ENCODE measurements around the gene ABCB11. TPM values are rescaled to one million over a fixed set of nuclear protein-coding genes. Genes with fewer than 3 reads are reported as not detected.
"Not testable (repeated sequence)": the region's sequence is repeated elsewhere in the genome, so short reads cannot be mapped to it uniquely, and the experiment has no call there.

The ABCB11 gene
- total RNA-seq, 1 experiment from 2014 or later = not detected

DNA sequence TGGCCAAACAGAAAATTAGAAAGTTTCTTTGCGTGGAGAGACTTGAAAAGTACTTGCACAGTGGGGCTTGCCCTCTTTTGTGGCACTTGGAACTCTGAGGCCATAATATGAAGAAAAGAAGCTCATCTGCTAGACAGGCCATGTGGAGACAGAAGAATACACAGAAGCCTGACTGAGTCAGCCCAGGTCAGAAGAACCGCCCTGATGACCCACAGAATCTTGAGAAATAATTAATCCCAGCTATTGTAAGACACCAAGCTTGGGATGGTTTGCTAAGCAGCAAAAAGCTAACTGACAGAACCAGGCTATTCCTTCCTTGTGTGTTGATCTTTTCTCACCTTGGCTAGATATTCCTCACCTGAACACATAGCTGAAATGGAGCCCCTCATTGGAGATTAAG is 96.3 kb downstream of the ABCB11 start:
- H3K9me3 ChIP-seq (ENCODE audit: low read depth, low read length, poor library complexity, severe bottlenecking) = no peaks in the 10 kb centered on the region
- TF ChIP-seq EZH2 (IDR thresholded peaks at IDR 0.05; ENCODE audit: borderline replicate concordance, low read depth, low read length, poor library complexity, severe bottlenecking) = no peak
- TF ChIP-seq, protein P1, sequence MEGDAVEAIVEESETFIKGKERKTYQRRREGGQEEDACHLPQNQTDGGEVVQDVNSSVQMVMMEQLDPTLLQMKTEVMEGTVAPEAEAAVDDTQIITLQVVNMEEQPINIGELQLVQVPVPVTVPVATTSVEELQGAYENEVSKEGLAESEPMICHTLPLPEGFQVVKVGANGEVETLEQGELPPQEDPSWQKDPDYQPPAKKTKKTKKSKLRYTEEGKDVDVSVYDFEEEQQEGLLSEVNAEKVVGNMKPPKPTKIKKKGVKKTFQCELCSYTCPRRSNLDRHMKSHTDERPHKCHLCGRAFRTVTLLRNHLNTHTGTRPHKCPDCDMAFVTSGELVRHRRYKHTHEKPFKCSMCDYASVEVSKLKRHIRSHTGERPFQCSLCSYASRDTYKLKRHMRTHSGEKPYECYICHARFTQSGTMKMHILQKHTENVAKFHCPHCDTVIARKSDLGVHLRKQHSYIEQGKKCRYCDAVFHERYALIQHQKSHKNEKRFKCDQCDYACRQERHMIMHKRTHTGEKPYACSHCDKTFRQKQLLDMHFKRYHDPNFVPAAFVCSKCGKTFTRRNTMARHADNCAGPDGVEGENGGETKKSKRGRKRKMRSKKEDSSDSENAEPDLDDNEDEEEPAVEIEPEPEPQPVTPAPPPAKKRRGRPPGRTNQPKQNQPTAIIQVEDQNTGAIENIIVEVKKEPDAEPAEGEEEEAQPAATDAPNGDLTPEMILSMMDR (conservative IDR thresholded peaks at IDR 0.05; ENCODE audit: low read depth, low read length) = no peak
- no peak overlapping the region for H3K4me3 ChIP-seq (ENCODE audit: low read depth, low read length, poor library complexity, severe bottlenecking)
- no peaks in the 10 kb centered on the region for H3K27me3 ChIP-seq (replicated peaks; ENCODE audit: insufficient read depth, low read depth, low read length, poor library complexity)
- ChIA-PET CTCF (no interaction called here), POLR2A (ENCODE audit: low non-redundant PET) (no interaction called here)
- no TSS peak for BruUV-seq (replicated peaks)
- intact Hi-C loops (cut with micrococcal nuclease; ENCODE audit: unreplicated experiment) = no loop called here
- DNase-seq (ENCODE audit: low spot score) = no peak
- no peaks in the 10 kb centered on the region for H3K4me1 ChIP-seq (ENCODE audit: insufficient read depth, low read length, poor library complexity, severe bottlenecking)
- H3K36me3 ChIP-seq (ENCODE audit: insufficient read depth, low read length, poor library complexity, severe bottlenecking) = no peaks in the 10 kb centered on the region
- H3K27ac ChIP-seq (ENCODE audit: low read depth, low read length, poor library complexity, severe bottlenecking) = no peak overlapping the region

DNA sequence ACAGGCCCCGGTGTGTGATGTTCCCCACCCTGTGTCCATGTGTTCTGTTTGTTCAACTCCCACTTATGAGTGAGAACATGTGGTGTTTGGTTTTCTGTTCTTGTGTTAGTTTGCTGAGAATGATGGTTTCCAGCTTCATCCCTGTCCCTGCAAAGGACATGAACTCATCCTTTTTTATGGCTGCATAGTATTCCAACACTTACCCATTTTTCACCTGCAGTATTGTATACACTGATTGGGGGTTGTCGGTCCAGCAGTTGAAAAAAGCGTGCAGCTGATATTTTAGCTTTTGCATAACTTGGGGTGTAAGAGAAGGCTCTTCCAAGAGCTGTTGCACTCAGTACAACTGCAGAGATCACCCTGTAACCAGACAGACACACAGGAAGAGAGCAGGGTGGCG is 99.0 kb downstream of the ABCB11 start:
- H3K36me3 ChIP-seq (ENCODE audit: insufficient read depth, low read length, poor library complexity, severe bottlenecking); DNase-seq (ENCODE audit: low spot score); H3K27me3 ChIP-seq (replicated peaks; ENCODE audit: insufficient read depth, low read depth, low read length, poor library complexity); intact Hi-C loops (cut with micrococcal nuclease; ENCODE audit: unreplicated experiment); H3K27ac ChIP-seq (ENCODE audit: low read depth, low read length, poor library complexity, severe bottlenecking); BruUV-seq (replicated peaks); H3K4me1 ChIP-seq (ENCODE audit: insufficient read depth, low read length, poor library complexity, severe bottlenecking); CTCF ChIA-PET; H3K9me3 ChIP-seq (ENCODE audit: low read depth, low read length, poor library complexity, severe bottlenecking); POLR2A ChIA-PET (ENCODE audit: low non-redundant PET); H3K4me3 ChIP-seq (ENCODE audit: low read depth, low read length, poor library complexity, severe bottlenecking): not testable (repeated sequence)

DNA sequence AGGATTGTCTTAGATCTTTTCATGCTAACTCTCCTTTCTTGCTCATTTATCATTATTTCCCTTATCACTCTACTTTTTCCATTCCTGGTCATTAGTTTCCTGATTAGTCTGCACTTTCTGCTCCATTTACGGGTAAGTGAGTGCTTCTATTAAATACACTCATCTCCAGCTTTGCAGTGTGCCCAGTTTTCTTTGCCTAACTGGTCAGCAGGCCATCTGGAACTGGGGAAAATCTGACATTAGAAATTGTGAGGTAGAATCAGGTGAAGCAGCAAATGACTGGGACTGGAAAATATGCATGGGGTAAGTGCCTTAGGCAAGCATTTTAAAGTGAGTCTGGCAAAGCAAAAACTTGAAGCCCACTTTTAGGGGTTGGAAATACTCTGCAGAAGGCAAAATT is 100.9 kb downstream of the ABCB11 start:
- DNase-seq (ENCODE audit: low spot score) = no peak
- BruUV-seq (replicated peaks) = no TSS peak
- POLR2A ChIA-PET (ENCODE audit: low non-redundant PET) = no interaction called here
- H3K4me1 ChIP-seq (ENCODE audit: insufficient read depth, low read length, poor library complexity, severe bottlenecking) = no peaks in the 10 kb centered on the region
- no peaks in the 10 kb centered on the region for H3K27me3 ChIP-seq (replicated peaks; ENCODE audit: insufficient read depth, low read depth, low read length, poor library complexity)
- no peaks in the 10 kb centered on the region for H3K9me3 ChIP-seq (ENCODE audit: low read depth, low read length, poor library complexity, severe bottlenecking)
- H3K27ac ChIP-seq (ENCODE audit: low read depth, low read length, poor library complexity, severe bottlenecking) = no peak overlapping the region
- TF ChIP-seq, protein P1 (conservative IDR thresholded peaks at IDR 0.05; ENCODE audit: low read depth, low read length) = no peak
- CTCF ChIA-PET = no interaction called here
- intact Hi-C loops (cut with micrococcal nuclease; ENCODE audit: unreplicated experiment) = no loop called here
- no peak overlapping the region for H3K4me3 ChIP-seq (ENCODE audit: low read depth, low read length, poor library complexity, severe bottlenecking)
- H3K36me3 ChIP-seq (ENCODE audit: insufficient read depth, low read length, poor library complexity, severe bottlenecking) = no peaks in the 10 kb centered on the region

DNA sequence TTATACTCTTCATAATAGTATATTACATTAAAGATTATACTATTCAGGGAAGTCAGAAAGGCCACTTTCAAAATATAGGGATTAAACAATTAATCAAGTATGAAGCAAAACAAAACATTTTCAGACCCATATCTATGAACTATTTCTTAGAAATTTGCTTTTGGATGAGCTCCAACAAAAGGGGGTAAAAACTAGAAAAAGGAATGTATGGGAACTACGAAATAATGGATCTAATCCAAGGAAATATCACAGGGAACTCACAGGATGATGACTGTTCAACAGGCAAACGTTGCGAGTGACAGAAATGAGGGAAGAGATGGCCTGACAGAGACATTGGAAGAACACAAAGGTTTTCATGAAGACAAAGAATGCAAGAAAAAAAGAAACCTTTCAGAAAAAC is 102.1 kb downstream of the ABCB11 start:
- ChIA-PET CTCF (no interaction called here), POLR2A (ENCODE audit: low non-redundant PET) (no interaction called here)
- intact Hi-C loops (cut with micrococcal nuclease; ENCODE audit: unreplicated experiment) = no loop called here
- Histone ChIP-seq H3K4me3 (ENCODE audit: low read depth, low read length, poor library complexity, severe bottlenecking) (no peak overlapping the region), H3K9me3 (ENCODE audit: low read depth, low read length, poor library complexity, severe bottlenecking) (no peaks in the 10 kb centered on the region), H3K27me3 (replicated peaks; ENCODE audit: insufficient read depth, low read depth, low read length, poor library complexity) (no peaks in the 10 kb centered on the region), H3K36me3 (ENCODE audit: insufficient read depth, low read length, poor library complexity, severe bottlenecking) (no peaks in the 10 kb centered on the region), H3K4me1 (ENCODE audit: insufficient read depth, low read length, poor library complexity, severe bottlenecking) (no peaks in the 10 kb centered on the region), H3K27ac (ENCODE audit: low read depth, low read length, poor library complexity, severe bottlenecking) (no peak overlapping the region)
- no peak for DNase-seq (ENCODE audit: low spot score)
- TF ChIP-seq, protein P1 (conservative IDR thresholded peaks at IDR 0.05; ENCODE audit: low read depth, low read length) = no peak
- no peak for TF ChIP-seq EZH2 (IDR thresholded peaks at IDR 0.05; ENCODE audit: borderline replicate concordance, low read depth, low read length, poor library complexity, severe bottlenecking)
- no TSS peak for BruUV-seq (replicated peaks)

Data from A673 (cell line).